OCI-LY7 (cell line): ENCODE data around the gene TPSG1. TPM values are rescaled to one million over a fixed set of nuclear protein-coding genes. Genes with fewer than 3 reads are reported as not detected.
"Not testable (repeated sequence)": the region's sequence is repeated elsewhere in the genome, so short reads cannot be mapped to it uniquely, and the experiment has no call there.

ENCODE experiments used
- BruUV-seq: library from RNA; stranded (reverse); fragments of 400-500 nt; replicated peaks from 2 replicates; lab custom pipeline; 2021; lab: Mats Ljungman, UMichigan
- CTCF ChIA-PET: fragments of 300-600 bp; sonication (Branson Sonifier 250); formaldehyde crosslinking; loops from one replicate; lab custom pipeline; 2022; ENCODE audit warnings: antibody characterized with exemption; ENCODE audit not compliant: unreplicated experiment; lab: Charles Lee
- POLR2A ChIA-PET: fragments of 300-600 bp; sonication (Branson Sonifier 250); formaldehyde crosslinking; loops from one replicate; lab custom pipeline; 2022; ENCODE audit warnings: antibody characterized with exemption; lab: Charles Lee
- DNase-seq: peaks from one replicate; pipeline ENCODE4 v3.0.0-alpha.2; 2015; ENCODE audit warnings: low spot score
- H2AFZ ChIP-seq: fragments of 200-600 bp; sonication (generic), shearing (Covaris generic); 2 replicates; pipeline ENCODE4 v1.6.1; 2014; ENCODE audit warnings: mild to moderate bottlenecking, antibody characterized with exemption, low read length, moderate library complexity
- H3K27ac ChIP-seq: fragments of 200-600 bp; sonication (generic); 2 replicates; pipeline ENCODE4 v1.5.1; 2014; ENCODE audit warnings: mixed run types, low read depth, mild to moderate bottlenecking, moderate library complexity, low read length, inconsistent platforms; ENCODE audit not compliant: poor library complexity, severe bottlenecking
- H3K36me3 ChIP-seq: fragments of 200-600 bp; sonication (generic); 2 replicates; pipeline ENCODE4 v1.6.1; 2014; ENCODE audit warnings: mild to moderate bottlenecking, antibody characterized with exemption, low read length, moderate library complexity, mixed read lengths; ENCODE audit not compliant: insufficient read depth
- H3K4me1 ChIP-seq: fragments of 200-600 bp; sonication (generic); 2 replicates; pipeline ENCODE4 v1.5.1; 2014; ENCODE audit warnings: mild to moderate bottlenecking, low read length; ENCODE audit not compliant: insufficient read depth, poor library complexity, severe bottlenecking
- H3K4me2 ChIP-seq: fragments of 200-600 bp; sonication (generic); 2 replicates; pipeline ENCODE4 v1.6.1; 2014; ENCODE audit warnings: mild to moderate bottlenecking, low read length
- H3K4me3 ChIP-seq: fragments of 200-600 bp; sonication (generic); 2 replicates; pipeline ENCODE4 v1.5.1; 2014; ENCODE audit warnings: mild to moderate bottlenecking, low read depth, low read length; ENCODE audit not compliant: poor library complexity, severe bottlenecking
- H3K79me2 ChIP-seq: fragments of 200-600 bp; sonication (generic); 2 replicates; pipeline ENCODE4 v1.6.1; 2016; ENCODE audit warnings: low read depth, mild to moderate bottlenecking, low read length, moderate library complexity, mixed read lengths; ENCODE audit not compliant: insufficient read depth
- H3K9me2 ChIP-seq: fragments of 200-600 bp; sonication (generic); 2 replicates; pipeline ENCODE4 v1.6.1; 2016; ENCODE audit warnings: mild to moderate bottlenecking, low read length, mixed read lengths; ENCODE audit not compliant: insufficient read depth
- H3K9me3 ChIP-seq: fragments of 200-600 bp; sonication (generic); 2 replicates; pipeline ENCODE4 v1.6.1; 2014; ENCODE audit warnings: mild to moderate bottlenecking, mixed run types, low read length, mixed read lengths
- H4K20me1 ChIP-seq: fragments of 200-600 bp; sonication (generic); 2 replicates; pipeline ENCODE4 v1.6.1; 2014; ENCODE audit warnings: mild to moderate bottlenecking, antibody characterized with exemption, low read length, moderate library complexity, mixed read lengths; ENCODE audit not compliant: insufficient read depth
- CTCF ChIP-seq: fragments of 200-600 bp; sonication (generic); conservative IDR thresholded peaks from 2 replicates; pipeline ENCODE4 v1.5.1; 2014; ENCODE audit warnings: mild to moderate bottlenecking, antibody characterized with exemption, low read length, moderate library complexity, mixed read lengths
- EZH2phosphoT487 ChIP-seq: fragments of 200-600 bp; sonication (generic); IDR thresholded peaks from 2 replicates; pipeline ENCODE4 v1.6.1; 2018; ENCODE audit warnings: low read depth, borderline replicate concordance, mild to moderate bottlenecking, mixed run types, antibody characterized with exemption, low read length, moderate library complexity, mixed read lengths
- intact Hi-C: fragments of 100-400 bp; cut with micrococcal nuclease; formaldehyde crosslinking; loops from one replicate; pipeline ENCODE4 v1.10.0; 2022; ENCODE audit not compliant: unreplicated experiment
- total RNA-seq, 2 experiments: library from RNA; depleted of rRNA in 1 of 2; stranded (reverse); fragments of >200 nt in 1 of 2; shearing (Covaris generic) in 1 of 2; gene quantifications; 2 replicates each; pipeline ENCODE4 v1.2.3, GENCODE V29; 2014 to 2022

Gene TPSG1
- total RNA-seq, 2 experiments from 2014 or later: not detected

- Histone ChIP-seq H3K4me3 (no peak overlapping the region), H3K27ac (no peak overlapping the region), H3K4me2 (no peak overlapping the region), H2AFZ (no peak overlapping the region), H3K79me2 (no peaks in the 10 kb centered on the region), H3K9me3 (no peaks in the 10 kb centered on the region), H3K9me2 (no peaks in the 10 kb centered on the region), H3K4me1 (no peaks in the 10 kb centered on the region), H4K20me1 (no peaks in the 10 kb centered on the region), H3K36me3 (no peaks in the 10 kb centered on the region)
- intact Hi-C loops: no loop called here
- POLR2A ChIA-PET: no interaction called here
- CTCF ChIA-PET: no interaction called here
- no TSS peak for BruUV-seq
- DNase-seq: no peak
- TF ChIP-seq CTCF (no peak), EZH2phosphoT487 (no peak)
Observed at GRCh38 chr16:1272453-1273198, 47.6 kb upstream of the TPSG1 start.

GRCh38 chr16:1271724-1272413 lies 46.8 kb upstream of the TPSG1 start:
- H2AFZ ChIP-seq, H3K36me3 ChIP-seq, CTCF ChIA-PET, H3K79me2 ChIP-seq, DNase-seq, H3K9me3 ChIP-seq, H3K27ac ChIP-seq, POLR2A ChIA-PET, intact Hi-C loops, H3K9me2 ChIP-seq, H4K20me1 ChIP-seq, BruUV-seq, H3K4me1 ChIP-seq, H3K4me3 ChIP-seq, H3K4me2 ChIP-seq: not testable (repeated sequence)

GRCh38 chr16:1271380-1271723 lies 46.3 kb upstream of the TPSG1 start:
- H3K27ac ChIP-seq: no peak overlapping the region
- CTCF ChIA-PET: interaction anchor here (0.6 kb wide), 1 partner anchor 216 kb away, joined by 3 read pairs; no protein-coding TSS in a partner anchor
- H3K4me2 ChIP-seq: no peak overlapping the region
- no peaks in the 10 kb centered on the region for H3K36me3 ChIP-seq
- no peak overlapping the region for H3K4me3 ChIP-seq
- no TSS peak for BruUV-seq
- no peak for DNase-seq
- H3K9me3 ChIP-seq: no peaks in the 10 kb centered on the region
- no peak for TF ChIP-seq CTCF
- TF ChIP-seq EZH2phosphoT487: no peak
- H3K4me1 ChIP-seq: no peaks in the 10 kb centered on the region
- intact Hi-C loops: no loop called here
- H3K79me2 ChIP-seq: no peaks in the 10 kb centered on the region
- H2AFZ ChIP-seq: no peak overlapping the region
- no peaks in the 10 kb centered on the region for H3K9me2 ChIP-seq
- no peaks in the 10 kb centered on the region for H4K20me1 ChIP-seq
- POLR2A ChIA-PET: no interaction called here

GRCh38 chr16:1269418-1269817 lies 44.4 kb upstream of the TPSG1 start:
- H3K9me2 ChIP-seq, H4K20me1 ChIP-seq, intact Hi-C loops, H3K4me3 ChIP-seq, CTCF ChIA-PET, H3K9me3 ChIP-seq, H2AFZ ChIP-seq, H3K27ac ChIP-seq, H3K36me3 ChIP-seq, BruUV-seq, DNase-seq, H3K4me1 ChIP-seq, H3K4me2 ChIP-seq, H3K79me2 ChIP-seq: not testable (repeated sequence)
- POLR2A ChIA-PET: interaction anchor here (0.6 to 0.7 kb wide), 2 partner anchors 171 to 190 kb away, joined by 3 to 4 read pairs; no protein-coding TSS in a partner anchor
